CD4-positive, CD25-positive, alpha-beta regulatory T cell (primary cell): Measurements from ENCODE around the gene NUAK1. TPM values are rescaled to one million over a fixed set of nuclear protein-coding genes. Genes with fewer than 3 reads are reported as not detected.

Experiments used
- ATAC-seq, 2 donors: fragments of 150-1000 bp; cut with Tn5 transposase; one replicate each; pipeline ENCODE4 v1.10.0; 2021; ENCODE audit warnings: low read depth in 2 of 2, moderate number of reproducible peaks in 2 of 2, moderate library complexity in 1 of 2
- DNase-seq, 3 donors: peaks; one replicate each; pipeline versions ENCODE4 v3.0.0 to v3.0.0-alpha.2; 2012 to 2022; ENCODE audit warnings: mixed read lengths in 1 of 3
- H3K27ac ChIP-seq: one replicate; pipeline ENCODE4 v1.7.0; 2013; ENCODE audit warnings: mild to moderate bottlenecking, low read length; ENCODE audit not compliant: insufficient read depth, poor library complexity, severe bottlenecking
- H3K27me3 ChIP-seq: one replicate; pipeline ENCODE4 v1.7.0; 2013; ENCODE audit warnings: low read length; ENCODE audit not compliant: control insufficient read depth, insufficient read depth
- H3K36me3 ChIP-seq: one replicate; pipeline ENCODE4 v1.7.0; 2013; ENCODE audit warnings: mild to moderate bottlenecking, low read length, moderate library complexity; ENCODE audit not compliant: control insufficient read depth, insufficient read depth
- H3K4me1 ChIP-seq: 2 replicates; pipeline ENCODE4 v1.7.0; 2013; ENCODE audit warnings: mild to moderate bottlenecking, low read length; ENCODE audit not compliant: insufficient read depth, control insufficient read depth, poor library complexity, severe bottlenecking
- H3K4me3 ChIP-seq: one replicate; pipeline ENCODE4 v1.7.0; 2013; ENCODE audit warnings: low read depth, mild to moderate bottlenecking, low read length, moderate library complexity
- H3K9me3 ChIP-seq, 2 experiments: 1 replicate in 1 of 2; 2 replicates in 1 of 2; pipeline ENCODE4 v1.7.0; 2013; ENCODE audit warnings: low read length in 2 of 2, mild to moderate bottlenecking in 1 of 2, moderate library complexity in 1 of 2; ENCODE audit not compliant: control insufficient read depth in 2 of 2
- H3K27ac Mint-ChIP-seq, 3 donors: one replicate each; pipeline ENCODE4 v1.8.0; 2020 to 2022; ENCODE audit warnings: mild to moderate bottlenecking in 3 of 3, mixed read lengths in 3 of 3, moderate library complexity in 2 of 3
- H3K27me3 Mint-ChIP-seq: one replicate; pipeline ENCODE4 v1.8.0; 2022; ENCODE audit warnings: mild to moderate bottlenecking, mixed read lengths
- H3K36me3 Mint-ChIP-seq: one replicate; pipeline ENCODE4 v1.8.0; 2020; ENCODE audit warnings: mixed read lengths
- H3K4me1 Mint-ChIP-seq, 4 donors: one replicate each; pipeline ENCODE4 v1.8.0; 2020 to 2022; ENCODE audit warnings: mixed read lengths in 4 of 4, mild to moderate bottlenecking in 1 of 4
- H3K4me3 Mint-ChIP-seq, 4 donors: one replicate each; pipeline ENCODE4 v1.8.0; 2020 to 2022; ENCODE audit warnings: mild to moderate bottlenecking in 4 of 4, mixed read lengths in 4 of 4, moderate library complexity in 3 of 4
- H3K9me3 Mint-ChIP-seq, 7 donors: one replicate each; pipeline ENCODE4 v1.8.0; 2020 to 2022; ENCODE audit warnings: mixed read lengths in 7 of 7, mild to moderate bottlenecking in 3 of 7, moderate library complexity in 2 of 7
- polyA plus RNA-seq, 4 donors: library from polyadenylated mRNA; unstranded; fragments of 300-500 nt; fragmentation: Illumina TruSeq; gene quantifications; one replicate each; pipeline ENCODE4 v1.2.3, GENCODE V29; 2021
- total RNA-seq: library from RNA; stranded (reverse); gene quantifications from one replicate; pipeline ENCODE4 v1.2.3, GENCODE V29; 2022

The NUAK1 gene
- total and polyA plus RNA-seq, 5 donors from 2014 or later, result not detected

DNA sequence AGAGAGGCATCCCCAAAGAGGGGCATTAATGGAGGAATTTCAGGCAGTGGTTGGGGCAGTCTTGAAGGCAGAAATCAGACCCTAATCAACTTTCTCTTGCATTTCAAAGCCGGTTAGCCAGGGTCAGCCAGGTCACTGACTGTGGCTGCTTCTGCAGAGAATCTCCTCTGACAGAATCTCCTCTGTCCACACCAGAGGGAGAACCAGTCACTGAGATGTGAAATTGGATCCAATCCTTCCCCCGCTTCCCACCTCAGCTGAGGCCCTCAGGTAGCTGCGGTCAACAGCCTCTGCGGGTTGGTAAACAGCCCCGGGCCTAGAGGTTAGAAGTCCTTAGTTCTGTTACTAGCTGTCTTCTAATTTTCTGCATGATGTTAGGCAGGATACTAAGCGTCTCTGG is 39.8 kb upstream of the NUAK1 start:
- H3K27ac Mint-ChIP-seq, result no peak overlapping the region
- Histone ChIP-seq H3K9me3 (no peaks in the 10 kb centered on the region), H3K4me3 (no peak overlapping the region), H3K27me3 (no peaks in the 10 kb centered on the region), H3K27ac (no peak overlapping the region), H3K36me3 (no peaks in the 10 kb centered on the region), H3K4me1 (no peaks in the 10 kb centered on the region)
- H3K4me3 Mint-ChIP-seq, result no peak overlapping the region
- DNase-seq (no peak), ATAC-seq (no peak)
- H3K4me1 Mint-ChIP-seq, result no peaks in the 10 kb centered on the region
- H3K27me3 Mint-ChIP-seq, result peaks cover 11% of the 10 kb centered on the region
- H3K9me3 Mint-ChIP-seq, result no peaks in the 10 kb centered on the region
- H3K36me3 Mint-ChIP-seq, result no peaks in the 10 kb centered on the region

DNA sequence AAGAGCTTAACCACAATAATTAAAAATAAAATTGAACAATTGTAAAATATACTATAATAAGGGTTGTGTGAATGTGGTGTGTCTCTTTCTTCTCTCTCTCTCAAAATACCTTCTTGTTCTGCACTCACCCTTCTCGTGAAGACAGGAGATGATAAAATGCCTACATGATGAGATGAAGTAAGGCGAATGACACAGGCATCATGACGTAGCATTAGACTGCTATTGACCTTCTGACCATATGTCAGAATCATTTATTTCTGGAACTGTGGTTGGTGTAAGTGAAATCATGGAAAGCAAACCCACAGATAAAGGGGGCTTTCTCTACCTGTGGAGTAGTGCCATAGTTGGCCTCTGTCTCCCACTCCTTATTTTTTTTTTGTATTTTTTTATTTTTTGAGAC is 37.8 kb upstream of the NUAK1 start:
- no peaks in the 10 kb centered on the region for H3K4me1 ChIP-seq
- H3K4me3 Mint-ChIP-seq, result no peak overlapping the region
- H3K27ac ChIP-seq, result no peak overlapping the region
- H3K9me3 ChIP-seq, result no peaks in the 10 kb centered on the region
- no peak overlapping the region for H3K4me3 ChIP-seq
- no peaks in the 10 kb centered on the region for H3K36me3 Mint-ChIP-seq
- DNase-seq (no peak), ATAC-seq (no peak)
- no peaks in the 10 kb centered on the region for H3K4me1 Mint-ChIP-seq
- no peaks in the 10 kb centered on the region for H3K27me3 ChIP-seq
- H3K27ac Mint-ChIP-seq, result no peak overlapping the region
- H3K27me3 Mint-ChIP-seq, result peaks cover 3% of the 10 kb centered on the region
- no peaks in the 10 kb centered on the region for H3K9me3 Mint-ChIP-seq
- H3K36me3 ChIP-seq, result no peaks in the 10 kb centered on the region

DNA sequence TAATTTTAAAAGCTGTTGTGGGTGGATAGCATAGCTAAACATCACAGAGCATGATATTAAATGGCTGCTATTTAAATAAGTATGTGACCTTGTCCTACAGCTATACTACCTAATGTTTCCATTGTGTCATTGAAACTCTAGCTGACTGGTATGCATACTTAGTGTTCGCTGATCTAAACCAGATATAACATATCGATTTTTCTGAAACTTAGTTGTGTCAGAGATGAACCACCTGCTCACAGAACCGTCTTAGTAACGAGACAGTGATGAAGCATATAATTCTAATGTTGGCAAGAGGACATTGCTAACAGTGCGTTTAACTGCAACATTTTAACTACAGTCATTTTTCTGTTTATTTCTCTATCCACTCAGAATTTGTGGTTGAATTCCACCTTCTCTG is 36.1 kb upstream of the NUAK1 start:
- ATAC-seq (no peak), DNase-seq (no peak)
- H3K27me3 ChIP-seq, result peaks cover 3% of the 10 kb centered on the region
- H3K9me3 ChIP-seq, result no peaks in the 10 kb centered on the region
- Mint-ChIP-seq H3K9me3 (no peaks in the 10 kb centered on the region), H3K27ac (no peak overlapping the region), H3K4me3 (no peak overlapping the region), H3K27me3 (peaks cover 8% of the 10 kb centered on the region), H3K4me1 (no peaks in the 10 kb centered on the region), H3K36me3 (no peaks in the 10 kb centered on the region)
- no peaks in the 10 kb centered on the region for H3K4me1 ChIP-seq
- no peak overlapping the region for H3K4me3 ChIP-seq
- H3K27ac ChIP-seq, result no peak overlapping the region
- H3K36me3 ChIP-seq, result no peaks in the 10 kb centered on the region

DNA sequence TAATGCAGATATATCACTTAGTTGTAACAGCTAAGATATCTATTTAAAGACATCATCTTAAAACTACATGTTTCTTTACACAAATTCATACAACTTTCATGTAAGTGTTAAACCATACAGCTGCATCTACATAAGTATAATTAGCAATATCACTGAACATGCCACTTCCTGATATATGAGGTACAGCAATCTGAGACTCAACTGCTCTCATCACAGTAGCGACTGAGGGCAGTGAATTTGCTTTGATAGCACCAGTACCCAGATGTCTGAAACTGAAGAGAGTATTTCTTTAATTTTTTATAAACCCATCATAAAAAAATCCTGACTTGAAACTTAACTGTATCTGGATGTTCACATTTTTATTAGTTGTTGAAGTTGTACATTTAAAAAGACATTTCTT is 34.7 kb upstream of the NUAK1 start:
- Histone ChIP-seq H3K4me3 (no peak overlapping the region), H3K36me3 (no peaks in the 10 kb centered on the region), H3K9me3 (no peaks in the 10 kb centered on the region), H3K27me3 (peaks cover 3% of the 10 kb centered on the region), H3K27ac (no peak overlapping the region), H3K4me1 (no peaks in the 10 kb centered on the region)
- no peaks in the 10 kb centered on the region for H3K36me3 Mint-ChIP-seq
- no peaks in the 10 kb centered on the region for H3K4me1 Mint-ChIP-seq
- DNase-seq, result no peak
- ATAC-seq, result no peak
- H3K27me3 Mint-ChIP-seq, result peaks cover 8% of the 10 kb centered on the region
- no peak overlapping the region for H3K27ac Mint-ChIP-seq
- peaks cover 0 to 2% (median 0%) of the 10 kb centered on the region in 7 donors for H3K9me3 Mint-ChIP-seq
- H3K4me3 Mint-ChIP-seq, result no peak overlapping the region

DNA sequence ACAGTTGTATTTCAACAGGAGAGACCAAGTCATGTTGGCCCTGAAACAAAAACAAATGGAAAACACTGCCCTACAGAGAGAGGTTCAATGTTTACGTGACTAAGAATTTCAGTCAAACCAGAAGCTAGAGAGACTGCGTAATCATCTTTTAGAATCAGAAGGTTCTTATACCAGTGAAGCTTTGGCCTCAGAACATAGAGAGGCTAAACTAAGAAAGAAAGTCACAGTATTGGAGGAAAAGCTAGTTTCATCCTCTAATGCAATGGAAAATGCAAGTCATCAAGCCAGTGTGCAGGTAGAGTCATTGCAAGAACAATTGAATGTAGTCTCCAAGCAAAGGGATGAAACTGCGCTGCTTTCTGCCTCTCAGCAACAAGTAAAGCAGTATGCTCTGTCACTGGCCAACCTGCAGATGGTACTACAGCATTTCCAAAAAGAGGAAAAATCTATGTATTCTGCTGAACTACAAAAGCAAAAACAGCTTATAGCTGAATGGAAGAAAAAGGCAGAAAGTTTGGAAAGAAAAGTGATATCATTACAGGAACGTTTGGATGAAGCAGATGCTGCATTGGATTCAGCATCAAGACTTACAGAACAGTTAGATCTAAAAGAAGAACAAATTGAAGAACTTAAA is 32.5 kb upstream of the NUAK1 start:
- no peak overlapping the region for H3K27ac Mint-ChIP-seq
- Histone ChIP-seq H3K27me3 (peaks cover 3% of the 10 kb centered on the region), H3K4me1 (no peaks in the 10 kb centered on the region), H3K27ac (no peak overlapping the region), H3K36me3 (no peaks in the 10 kb centered on the region), H3K4me3 (no peak overlapping the region), H3K9me3 (no peaks in the 10 kb centered on the region)
- DNase-seq (no peak), ATAC-seq (no peak)
- peaks cover 12% of the 10 kb centered on the region for H3K27me3 Mint-ChIP-seq
- H3K4me3 Mint-ChIP-seq, result no peak overlapping the region
- peaks cover 0 to 8% (median 0%) of the 10 kb centered on the region in 7 donors for H3K9me3 Mint-ChIP-seq
- H3K36me3 Mint-ChIP-seq, result no peaks in the 10 kb centered on the region
- no peaks in the 10 kb centered on the region for H3K4me1 Mint-ChIP-seq

DNA sequence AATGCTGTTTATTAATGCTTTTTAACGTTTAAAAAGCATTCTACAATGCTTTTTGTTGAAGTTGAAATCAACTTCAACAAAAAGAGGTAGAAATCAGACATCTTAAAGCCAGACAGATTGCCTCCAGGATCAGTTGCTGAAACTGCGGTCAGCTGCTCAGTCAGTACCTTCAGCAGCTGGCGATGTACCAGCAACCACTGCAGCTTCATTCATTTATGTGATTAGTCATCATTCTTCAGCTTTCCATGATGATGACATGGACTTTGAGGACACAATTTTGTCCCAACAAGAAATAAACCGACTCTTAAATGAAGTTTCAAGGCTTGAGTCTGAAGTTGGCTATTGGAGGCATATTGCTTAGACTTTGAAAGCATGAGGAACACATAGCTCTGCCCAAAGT is 31.5 kb upstream of the NUAK1 start:
- Mint-ChIP-seq H3K27ac (no peak overlapping the region), H3K36me3 (no peaks in the 10 kb centered on the region), H3K9me3 (peaks cover 0 to 8% (median 2%) of the 10 kb centered on the region in 7 donors), H3K4me1 (no peaks in the 10 kb centered on the region), H3K4me3 (no peak overlapping the region), H3K27me3 (peaks cover 18% of the 10 kb centered on the region)
- Histone ChIP-seq H3K27ac (no peak overlapping the region), H3K36me3 (no peaks in the 10 kb centered on the region), H3K4me1 (no peaks in the 10 kb centered on the region), H3K27me3 (peaks cover 3% of the 10 kb centered on the region), H3K4me3 (no peak overlapping the region), H3K9me3 (no peaks in the 10 kb centered on the region)
- no peak for ATAC-seq
- no peak for DNase-seq

DNA sequence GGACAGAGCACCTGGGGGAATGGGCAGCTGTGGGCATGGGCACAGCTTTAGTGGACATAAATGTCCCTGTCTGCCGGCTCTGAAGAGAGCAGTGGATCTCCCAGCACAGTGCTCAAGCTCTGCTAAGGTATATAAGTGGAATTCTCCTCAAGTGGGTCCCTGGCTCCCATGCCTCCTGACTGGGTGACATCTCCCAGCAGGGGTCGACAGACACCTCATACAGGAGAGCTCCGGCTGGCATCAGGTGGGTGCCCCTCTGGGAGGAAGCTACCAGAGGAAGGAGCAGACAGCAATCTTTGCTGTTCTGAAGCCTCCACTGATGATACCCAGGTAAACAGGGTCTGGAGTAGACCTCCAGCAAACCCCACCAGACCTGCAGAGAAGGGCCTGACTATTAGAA is 25.0 kb upstream of the NUAK1 start:
- no peak overlapping the region for H3K27ac ChIP-seq
- Mint-ChIP-seq H3K4me1 (no peaks in the 10 kb centered on the region), H3K27me3 (peaks cover 13% of the 10 kb centered on the region), H3K36me3 (no peaks in the 10 kb centered on the region), H3K4me3 (no peak overlapping the region), H3K27ac (no peak overlapping the region), H3K9me3 (peaks cover 0 to 8% (median 0%) of the 10 kb centered on the region in 7 donors)
- ATAC-seq, result no peak
- DNase-seq, result no peak
- no peaks in the 10 kb centered on the region for H3K36me3 ChIP-seq
- no peak overlapping the region for H3K4me3 ChIP-seq
- H3K4me1 ChIP-seq, result no peaks in the 10 kb centered on the region
- peaks cover 5% of the 10 kb centered on the region for H3K27me3 ChIP-seq
- H3K9me3 ChIP-seq, result peaks cover 0 to 2% of the 10 kb centered on the region in 2 experiments

DNA sequence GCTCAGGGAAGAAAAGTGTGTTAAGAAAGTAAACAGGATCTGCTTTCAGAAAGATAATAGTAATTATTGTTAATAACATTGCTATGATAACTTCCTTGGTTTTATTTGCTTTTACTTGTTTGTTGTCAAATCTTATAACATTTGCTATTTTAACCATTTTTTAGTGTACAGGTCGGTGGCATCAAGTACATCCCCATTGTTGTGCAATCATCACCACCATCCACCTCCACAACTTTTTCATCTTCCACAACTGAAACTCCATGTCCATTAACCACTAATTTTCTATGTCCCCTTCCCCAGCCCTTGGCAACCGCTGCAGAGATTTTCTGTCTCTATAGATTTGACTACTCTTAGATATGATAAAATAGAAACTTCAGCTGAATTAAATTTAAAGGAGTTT is 22.7 kb upstream of the NUAK1 start:
- no peak overlapping the region for H3K4me3 ChIP-seq
- no peaks in the 10 kb centered on the region for H3K4me1 ChIP-seq

More for the DNA sequence above, 22.7 kb upstream of the NUAK1 start:
- peak overlapping the region in 1 of 3 donors; percentile 39 for H3K27ac Mint-ChIP-seq
- no peaks in the 10 kb centered on the region for H3K36me3 Mint-ChIP-seq
- H3K27me3 Mint-ChIP-seq, result peaks cover 17% of the 10 kb centered on the region
- peaks cover 0 to 5% (median 0%) of the 10 kb centered on the region in 7 donors for H3K9me3 Mint-ChIP-seq
- Histone ChIP-seq H3K9me3 (peaks cover 0 to 2% of the 10 kb centered on the region in 2 experiments), H3K27me3 (peaks cover 5% of the 10 kb centered on the region), H3K36me3 (no peaks in the 10 kb centered on the region), H3K27ac (no peak overlapping the region)
- no peak for ATAC-seq
- no peak overlapping the region for H3K4me3 Mint-ChIP-seq
- H3K4me1 Mint-ChIP-seq, result no peaks in the 10 kb centered on the region
- no peak for DNase-seq
